ENCODE data around the gene FKRP.
A peak's percentile ranks its signal among the peaks of the same experiment; 100 is the strongest.

The FKRP gene

GRCh38 chr19:46732172-46732938 lies 13.5 kb upstream of the FKRP start:
- no peak for DNase-seq

GRCh38 chr19:46732966-46733689 lies 12.7 kb upstream of the FKRP start:
- no peak for DNase-seq

- DNase-seq, result no peak
These were observed 12.1 kb upstream of the FKRP start for GRCh38 chr19:46733690-46734292.

GRCh38 chr19:46736531-46737297 lies 9.1 kb upstream of the FKRP start:
- DNase-seq, result no peak

GRCh38 chr19:46737298-46737654 lies 8.6 kb upstream of the FKRP start:
- DNase-seq, result no peak

GRCh38 chr19:46737761-46738171 lies 8.1 kb upstream of the FKRP start:
- no peak for DNase-seq

GRCh38 chr19:46739290-46739771 lies 6.5 kb upstream of the FKRP start:
- DNase-seq, result no peak

GRCh38 chr19:46741447-46741846 lies 4.4 kb upstream of the FKRP start:
- no peak for DNase-seq

- DNase-seq, result no peak
These were observed 2.9 kb upstream of the FKRP start for GRCh38 chr19:46742926-46743480.

GRCh38 chr19:46744005-46744691 lies 1.7 kb upstream of the FKRP start:
- DNase-seq, result no peak

- DNase-seq, result no peak
These were observed 827 bp upstream of the FKRP start for GRCh38 chr19:46745030-46745429.

GRCh38 chr19:46746281-46747057 lies 612 bp downstream of the FKRP start, which contains the start of gene STRN4:
Gene STRN4, minus strand, starts transcription at chr19:46746450. Its CDS starts 20 bp downstream, at chr19:46746430.
- DNase-seq, result no peak

- no peak for DNase-seq
These were observed 2.7 kb downstream of the FKRP start for GRCh38 chr19:46748325-46749109.

GRCh38 chr19:46753420-46754155 lies 7.7 kb downstream of the FKRP start:
- peak; percentile 56 for DNase-seq

GRCh38 chr19:46755077-46755852 lies 9.4 kb downstream of the FKRP start:
- no peak for DNase-seq

GRCh38 chr19:46755853-46756543 lies 10.1 kb downstream of the FKRP start:
- DNase-seq, result no peak

- no peak for DNase-seq
These were observed 10.7 kb downstream of the FKRP start for GRCh38 chr19:46756544-46756888.

- no peak for DNase-seq
These were observed 13.3 kb downstream of the FKRP start for GRCh38 chr19:46759206-46759605.

All from SHP77 treated with DMSO at 0.1 percent for 48 hours (cell line).